GM18867 (cell line): Measurements from ENCODE around the gene ZNF808.
"Not testable (repeated sequence)": the region's sequence is repeated elsewhere in the genome, so short reads cannot be mapped to it uniquely, and the experiment has no call there.

ENCODE experiments used
- ATAC-seq: cut with Tn5 transposase; IDR thresholded peaks from one replicate; pipeline ENCODE4 v1.9.1; 2021; ENCODE audit warnings: mild to moderate bottlenecking, moderate library complexity; ENCODE audit not compliant: unreplicated experiment

The ZNF808 gene

GRCh38 chr19:52527134-52527955 is at the start of gene ZNF808:
TSS of gene ZNF808 (plus strand) at chr19:52527668. CDS start at chr19:52543285, 15,617 bp downstream.
- ATAC-seq: peak; percentile 90

- not testable (repeated sequence) for ATAC-seq
These were observed 43.2 kb upstream of the ZNF808 start for GRCh38 chr19:52484111-52484743.

DNA sequence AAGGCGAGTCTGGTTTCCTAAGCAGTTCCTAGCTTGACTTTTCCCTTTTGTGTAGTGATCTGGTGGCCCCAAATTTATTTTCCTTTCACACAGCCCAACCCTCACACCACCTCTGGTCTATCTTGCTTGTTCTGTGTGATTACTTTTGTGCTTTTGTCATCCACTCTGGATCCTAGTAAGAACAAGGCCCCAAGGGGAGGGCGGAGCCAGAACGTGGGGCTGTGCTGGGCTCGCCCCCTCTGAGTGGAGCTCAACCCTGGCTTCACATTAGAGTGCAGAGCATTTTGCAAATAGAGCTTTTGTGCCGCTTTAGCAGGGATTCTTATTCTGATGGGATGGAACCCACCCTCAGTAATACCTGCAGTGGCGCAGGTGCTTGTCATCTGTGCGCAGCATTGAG is 42.4 kb upstream of the ZNF808 start:
- ATAC-seq: not testable (repeated sequence)

- ATAC-seq: not testable (repeated sequence)
These were observed 41.8 kb upstream of the ZNF808 start for GRCh38 chr19:52485561-52486240.

DNA sequence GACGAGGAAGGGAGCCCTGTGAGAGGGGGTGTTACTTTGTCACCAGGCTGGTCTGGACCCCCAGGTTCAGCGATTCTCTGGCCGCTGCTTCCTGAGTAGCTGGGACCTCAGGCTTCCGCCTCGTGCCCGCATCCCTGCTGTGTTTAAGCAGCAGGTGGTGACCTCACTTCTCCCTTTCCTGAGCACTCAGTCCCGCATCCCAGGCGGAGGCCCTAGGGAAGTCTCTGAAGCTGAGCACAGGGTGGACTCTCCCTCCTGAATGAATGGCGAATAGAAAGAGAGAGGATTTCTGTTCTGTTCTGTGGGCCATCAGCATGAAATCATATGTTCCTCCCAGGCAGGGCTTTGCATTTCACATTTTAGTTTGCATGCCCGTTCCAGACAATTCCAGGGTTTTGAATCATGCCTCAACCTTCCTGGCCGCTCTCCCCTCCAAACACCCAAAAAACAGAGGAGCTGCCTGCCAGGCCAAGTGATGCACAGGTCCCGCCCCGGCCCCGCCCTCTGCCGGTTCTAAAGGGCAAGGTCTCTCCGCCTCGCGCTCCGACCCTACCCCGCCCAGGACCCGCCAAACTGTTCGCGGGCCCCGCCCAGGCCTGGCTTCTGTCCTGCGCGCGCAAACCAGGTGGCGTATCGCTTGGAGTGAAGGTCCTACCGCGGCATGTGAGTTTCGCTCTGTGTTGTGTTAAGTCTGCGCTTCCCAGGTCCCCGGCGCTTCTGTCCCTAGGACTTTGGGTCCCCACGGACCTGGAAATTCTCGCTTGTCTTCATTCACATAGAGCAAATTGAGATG is 35.1 kb upstream of the ZNF808 start:
- ATAC-seq: no peak

DNA sequence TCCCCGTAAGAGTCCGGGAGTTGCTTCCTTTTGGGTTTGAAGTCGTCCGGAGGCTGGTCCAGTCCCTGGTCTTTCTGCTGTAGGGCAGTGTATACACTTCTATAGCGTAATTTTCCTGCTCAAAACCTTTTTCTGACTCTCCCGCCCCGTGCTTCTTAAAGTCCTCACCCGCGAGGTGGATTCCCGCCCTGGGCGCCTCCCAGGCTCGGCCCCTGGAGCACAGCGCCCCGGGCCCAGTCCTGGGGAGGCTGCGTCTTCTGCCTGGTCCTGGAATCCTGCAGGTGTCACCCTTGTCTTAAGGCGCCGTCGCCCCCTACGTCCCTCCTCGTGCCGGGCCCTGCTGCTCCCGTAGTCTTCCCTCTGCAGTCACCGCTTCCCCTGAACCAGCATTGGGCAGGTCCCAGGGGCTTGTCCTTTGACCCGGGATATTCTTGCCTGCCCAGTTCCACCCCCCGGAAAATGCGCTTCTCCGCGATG is 34.4 kb upstream of the ZNF808 start:
- no peak for ATAC-seq

DNA sequence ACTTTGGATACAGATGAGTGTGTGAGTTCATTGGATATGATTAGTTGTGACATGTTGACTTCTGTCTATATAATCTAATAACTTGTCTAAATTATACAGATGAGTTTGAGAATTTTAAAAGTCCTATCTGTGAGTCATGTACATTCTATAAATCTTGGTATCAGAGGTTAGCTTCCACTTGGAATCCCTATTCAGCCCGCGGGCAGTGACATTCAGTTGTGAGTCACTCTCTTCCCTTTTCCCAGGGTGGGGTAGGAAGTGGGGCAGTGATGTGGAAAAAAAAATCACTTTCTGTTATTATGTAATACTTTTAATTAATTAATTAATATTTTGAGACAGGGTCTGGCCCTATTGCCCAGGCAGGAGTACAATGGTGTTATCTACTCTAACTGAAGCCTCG is 33.0 kb upstream of the ZNF808 start:
- no peak for ATAC-seq

- no peak for ATAC-seq
These were observed 28.9 kb upstream of the ZNF808 start for GRCh38 chr19:52498571-52498970.

- ATAC-seq: not testable (repeated sequence)
These were observed 27.0 kb upstream of the ZNF808 start for GRCh38 chr19:52500474-52500873.

GRCh38 chr19:52500991-52501390 is 26.5 kb upstream of the ZNF808 start:
- ATAC-seq: not testable (repeated sequence)

DNA sequence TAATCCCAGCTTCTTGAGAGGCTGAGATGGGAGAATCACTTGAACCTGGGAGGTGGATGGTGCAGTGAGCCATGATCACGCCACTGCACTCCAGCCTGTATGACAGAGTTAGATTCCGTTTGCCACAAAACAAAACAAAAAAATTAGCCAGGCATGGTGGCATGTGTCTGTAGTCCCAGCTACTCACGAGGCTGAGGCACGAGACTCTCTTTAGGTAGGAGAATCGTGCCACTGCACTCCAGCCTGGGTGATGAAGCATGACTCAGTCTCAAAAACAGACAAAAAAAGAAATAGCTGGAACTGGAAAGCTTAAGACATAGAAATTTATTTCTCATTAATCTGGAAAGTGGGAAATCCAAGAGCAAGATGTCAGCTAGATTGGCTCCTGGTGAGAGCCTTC is 20.2 kb upstream of the ZNF808 start:
- no peak for ATAC-seq

- ATAC-seq: no peak
These were observed 11.3 kb upstream of the ZNF808 start for GRCh38 chr19:52516191-52516590.

- ATAC-seq: no peak
These were observed 8.8 kb upstream of the ZNF808 start for GRCh38 chr19:52518646-52519045.

DNA sequence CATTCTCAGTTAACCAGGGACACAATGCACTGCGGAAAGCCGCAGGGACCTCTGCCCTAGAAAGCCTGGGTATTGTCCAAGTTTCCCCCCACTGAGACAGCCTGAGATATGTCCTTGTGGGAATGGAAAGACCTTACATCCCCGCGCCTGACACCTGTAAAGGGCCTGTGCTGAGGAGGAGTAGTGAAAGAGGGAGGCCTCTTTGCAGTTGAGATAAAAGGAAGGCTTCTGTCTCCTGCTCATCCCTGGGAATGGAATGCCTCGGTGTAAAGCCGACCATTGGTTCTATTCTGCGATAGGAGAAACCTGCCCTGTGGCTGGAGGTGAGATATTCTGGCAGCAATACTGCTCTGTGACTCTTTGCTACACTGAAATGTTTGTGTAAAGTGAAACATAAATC is 8.3 kb upstream of the ZNF808 start:
- not testable (repeated sequence) for ATAC-seq

DNA sequence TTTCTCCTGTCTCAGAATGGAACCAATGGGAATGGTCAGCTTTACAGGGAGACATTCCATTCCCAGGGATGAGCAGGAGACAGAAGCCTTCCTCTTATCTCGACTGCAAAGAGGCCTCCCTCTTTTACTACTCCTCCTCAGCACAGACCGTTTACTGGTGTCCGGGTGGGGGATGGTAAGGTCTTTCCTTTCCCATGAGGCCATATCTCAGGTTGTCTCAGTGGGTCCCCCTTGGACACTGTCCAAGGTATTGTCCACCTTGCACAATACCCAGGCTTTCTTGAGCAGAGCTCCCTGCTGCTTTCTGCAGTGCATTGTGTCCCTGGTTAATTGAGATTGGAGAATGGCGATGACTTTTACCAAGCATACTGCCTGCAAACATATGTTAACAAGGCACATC is 7.5 kb upstream of the ZNF808 start:
- no peak for ATAC-seq

DNA sequence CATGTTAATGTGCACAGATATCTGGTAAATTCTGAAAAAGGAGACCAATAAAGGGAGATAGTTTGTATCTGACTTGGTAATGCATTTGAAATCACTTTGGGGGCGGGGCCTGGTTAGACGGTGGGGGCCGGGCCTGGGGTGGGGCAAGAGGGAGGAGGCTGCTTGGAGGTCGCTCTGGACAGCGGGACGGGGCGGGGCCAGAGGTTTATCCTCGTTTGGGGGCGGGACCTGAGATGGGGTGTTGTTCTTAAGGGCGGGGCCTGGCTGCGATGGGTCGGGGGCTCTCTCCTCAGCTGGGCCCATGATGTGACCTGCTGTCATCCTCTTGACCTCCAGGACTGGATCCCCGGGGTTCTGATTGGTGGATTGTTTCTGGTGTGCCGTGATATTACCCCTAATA is 4.9 kb upstream of the ZNF808 start:
- no peak for ATAC-seq

- ATAC-seq: no peak
These were observed 3.4 kb upstream of the ZNF808 start for GRCh38 chr19:52524086-52524485.

- peak; percentile 10 for ATAC-seq
These were observed 486 bp downstream of the ZNF808 start for GRCh38 chr19:52527956-52528351.

DNA sequence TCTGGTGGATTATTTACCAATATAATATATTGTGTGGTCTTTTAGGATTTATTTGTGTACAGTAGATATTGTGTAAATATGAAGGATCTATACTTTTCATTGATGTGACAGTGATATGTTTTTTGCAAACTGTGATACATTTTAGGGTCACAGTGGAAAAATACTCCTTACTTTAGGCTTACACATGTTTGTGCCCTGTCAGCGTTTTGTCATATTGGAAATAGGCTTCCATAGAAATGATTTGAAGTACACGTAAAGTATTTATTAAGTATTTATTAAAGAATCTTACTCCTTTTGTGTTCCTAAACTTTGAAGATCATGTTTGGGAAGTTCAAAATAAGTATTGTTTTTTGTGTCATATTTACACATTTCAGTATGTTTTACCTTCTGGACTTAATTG is 5.0 kb downstream of the ZNF808 start:
- ATAC-seq: no peak

GRCh38 chr19:52533901-52534300 is 6.4 kb downstream of the ZNF808 start:
- no peak for ATAC-seq

DNA sequence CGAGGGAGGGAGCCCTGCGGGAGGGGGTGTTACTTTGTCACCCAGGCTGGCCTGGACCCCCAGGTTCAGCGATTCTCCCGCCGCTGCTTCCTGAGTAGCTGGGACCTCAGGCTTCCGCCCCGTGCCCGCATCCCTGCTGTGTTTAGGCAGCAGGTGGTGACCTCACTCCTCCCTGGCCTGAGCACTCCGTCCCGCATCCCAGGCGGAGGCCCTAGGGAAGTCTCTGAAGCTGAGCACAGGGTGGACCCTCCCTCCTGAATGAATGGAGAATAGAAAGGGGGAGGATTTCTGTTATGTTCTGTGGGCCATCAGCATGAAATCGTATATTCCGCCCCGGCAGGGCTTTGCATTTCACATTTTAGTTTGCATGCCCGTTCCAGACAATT is 7.9 kb downstream of the ZNF808 start:
- not testable (repeated sequence) for ATAC-seq
